Sigmoid colon (tissue), 3 donors: Measurements from ENCODE around the gene SIAH1.

Source experiments
- POLR2A ChIP-seq, 2 donors: fragments of 450-650 bp; IDR thresholded peaks; one replicate each; pipeline ENCODE4 v1.6.1; 2016; ENCODE audit warnings: antibody characterized with exemption in 2 of 2, mild to moderate bottlenecking in 2 of 2, moderate library complexity in 2 of 2
- TF ChIP-seq, protein P1 (sequence below), 4 experiments: fragments of 450-650 bp in 3 of 4; fragments of 200-600 bp in 1 of 4; IDR thresholded peaks; one replicate each; pipeline ENCODE4 v1.5.1; 2016 to 2019; ENCODE audit warnings: antibody characterized with exemption in 4 of 4, mild to moderate bottlenecking in 3 of 4, moderate library complexity in 2 of 4

DNA sequence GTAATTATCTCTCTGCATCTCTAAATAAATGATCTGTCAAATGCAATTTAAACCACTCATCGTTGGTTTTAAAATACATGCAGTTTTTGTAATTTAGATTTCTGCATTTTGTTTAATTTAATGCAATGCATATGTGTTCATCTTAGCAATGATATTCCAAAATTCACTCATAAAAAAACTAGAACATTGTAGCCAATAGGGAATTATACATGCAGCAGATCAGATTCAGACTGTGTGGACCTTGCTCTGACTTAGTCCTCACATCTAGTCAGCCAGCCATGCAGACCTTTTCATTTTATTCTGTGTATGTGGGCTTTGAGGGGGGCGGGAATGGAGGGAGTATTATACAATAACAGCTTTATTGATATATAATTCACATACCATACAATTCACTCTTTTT lies 37.3 kb upstream of the SIAH1 start:
- TF ChIP-seq, protein P1, sequence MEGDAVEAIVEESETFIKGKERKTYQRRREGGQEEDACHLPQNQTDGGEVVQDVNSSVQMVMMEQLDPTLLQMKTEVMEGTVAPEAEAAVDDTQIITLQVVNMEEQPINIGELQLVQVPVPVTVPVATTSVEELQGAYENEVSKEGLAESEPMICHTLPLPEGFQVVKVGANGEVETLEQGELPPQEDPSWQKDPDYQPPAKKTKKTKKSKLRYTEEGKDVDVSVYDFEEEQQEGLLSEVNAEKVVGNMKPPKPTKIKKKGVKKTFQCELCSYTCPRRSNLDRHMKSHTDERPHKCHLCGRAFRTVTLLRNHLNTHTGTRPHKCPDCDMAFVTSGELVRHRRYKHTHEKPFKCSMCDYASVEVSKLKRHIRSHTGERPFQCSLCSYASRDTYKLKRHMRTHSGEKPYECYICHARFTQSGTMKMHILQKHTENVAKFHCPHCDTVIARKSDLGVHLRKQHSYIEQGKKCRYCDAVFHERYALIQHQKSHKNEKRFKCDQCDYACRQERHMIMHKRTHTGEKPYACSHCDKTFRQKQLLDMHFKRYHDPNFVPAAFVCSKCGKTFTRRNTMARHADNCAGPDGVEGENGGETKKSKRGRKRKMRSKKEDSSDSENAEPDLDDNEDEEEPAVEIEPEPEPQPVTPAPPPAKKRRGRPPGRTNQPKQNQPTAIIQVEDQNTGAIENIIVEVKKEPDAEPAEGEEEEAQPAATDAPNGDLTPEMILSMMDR (IDR thresholded peaks at IDR 0.05) = no peak
- no peak for TF ChIP-seq POLR2A (IDR thresholded peaks at IDR 0.05)
